ENCODE measurements around the gene HOXB3. TPM values are rescaled to one million over a fixed set of nuclear protein-coding genes. Genes with fewer than 3 reads are reported as not detected.
"Not testable (repeated sequence)": the region's sequence is repeated elsewhere in the genome, so short reads cannot be mapped to it uniquely, and the experiment has no call there.

HOXB3 gene
- total RNA-seq, 2 donors from 2014 or later = 16.0 to 23.6 TPM

DNA sequence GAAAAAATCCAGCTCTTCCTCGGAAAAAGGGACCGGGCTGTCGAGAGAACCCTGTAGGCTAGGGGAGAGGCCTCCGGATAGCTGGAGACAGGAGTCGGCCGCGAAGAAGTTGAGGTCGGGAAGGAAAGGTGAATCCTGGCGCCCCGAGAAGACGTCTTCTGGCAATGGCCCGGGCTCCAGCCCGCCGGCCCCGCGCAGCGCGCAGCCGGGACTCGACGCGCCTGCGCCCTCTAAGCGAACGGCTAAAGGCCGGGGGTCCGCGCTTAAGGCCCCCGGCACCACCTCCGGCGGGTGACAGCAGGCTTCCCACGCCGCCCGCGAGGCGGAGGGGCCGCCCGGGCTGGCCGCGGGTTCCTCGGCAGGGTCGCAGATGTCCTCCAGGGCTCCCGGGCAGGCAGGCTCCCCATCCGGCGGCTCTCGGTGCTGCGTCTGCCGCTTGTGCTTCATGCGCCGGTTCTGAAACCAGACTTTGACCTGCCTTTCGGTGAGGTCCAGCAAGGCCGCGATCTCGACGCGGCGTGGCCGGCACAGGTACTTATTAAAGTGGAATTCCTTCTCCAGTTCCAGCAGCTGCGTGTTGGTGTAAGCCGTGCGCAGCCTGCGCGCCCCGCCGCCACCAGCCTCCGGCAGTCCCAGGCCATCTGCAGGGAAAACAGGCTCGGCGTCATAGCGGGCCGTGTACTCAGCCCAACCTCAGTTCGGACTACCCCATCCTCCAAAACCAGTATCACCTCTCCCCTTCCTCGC lies 46.8 kb downstream of the HOXB3 start:
- intact Hi-C loops (cut with DNase I) = loop anchor here in 1 of 2 donors (5.0 kb wide), 1 partner anchor 51 kb away; no protein-coding TSS in a partner anchor
- no peak for DNase-seq (ENCODE audit: low spot score)

DNA sequence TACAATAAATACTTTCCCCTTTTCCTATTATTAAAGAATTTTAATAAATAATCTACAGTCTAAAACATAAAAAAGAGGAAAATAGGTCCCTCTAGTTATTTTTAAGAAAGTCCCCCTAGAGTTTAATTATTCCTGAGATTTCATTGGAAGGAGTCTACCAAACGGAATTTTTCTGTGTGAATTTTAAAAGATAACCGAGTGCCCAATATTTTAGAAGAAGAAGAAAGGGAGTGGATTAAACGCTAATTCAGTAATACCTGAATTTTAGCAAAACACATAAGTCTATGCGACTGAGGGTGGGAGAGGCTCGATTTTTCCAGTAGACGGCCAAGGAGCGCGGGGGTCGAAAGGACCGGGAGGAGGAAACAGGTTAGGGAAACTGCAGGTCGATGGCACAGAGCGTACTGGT lies 47.3 kb downstream of the HOXB3 start:
- intact Hi-C loops (cut with DNase I) = loop anchor here in 1 of 2 donors (5.0 kb wide), 1 partner anchor 50 kb away; no protein-coding TSS in a partner anchor
- DNase-seq (ENCODE audit: low spot score) = no peak

DNA sequence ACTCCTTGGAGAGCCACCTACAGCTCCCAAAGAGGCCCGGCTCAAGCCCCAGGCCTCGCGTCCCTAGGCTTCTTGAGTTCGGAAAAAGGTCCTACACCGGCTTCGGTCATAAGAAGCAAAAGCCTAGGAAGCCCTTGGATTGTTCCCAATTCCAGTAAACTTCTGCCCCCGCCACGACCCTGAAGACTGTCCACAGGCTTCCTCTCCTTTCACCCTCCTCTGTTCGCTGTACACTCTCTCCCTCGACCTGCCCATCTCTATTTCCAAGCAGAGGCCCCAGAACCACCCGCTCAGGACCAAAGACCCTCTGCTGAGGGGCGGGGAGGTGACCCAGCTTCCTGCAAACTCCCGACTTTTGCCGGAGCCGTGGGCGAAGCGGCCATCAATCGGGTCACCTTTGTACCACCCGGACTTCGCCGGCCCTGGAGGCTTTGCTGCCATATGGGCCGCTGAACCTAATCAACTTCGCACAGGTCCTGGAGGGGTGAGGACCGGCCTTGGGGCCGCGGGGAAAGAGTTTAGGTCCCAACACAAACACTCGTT lies 47.9 kb downstream of the HOXB3 start:
- intact Hi-C loops (cut with DNase I) = loop anchor here in 1 of 2 donors (5.0 kb wide), 1 partner anchor 50 kb away; no protein-coding TSS in a partner anchor
- no peak for DNase-seq (ENCODE audit: low spot score)

DNA sequence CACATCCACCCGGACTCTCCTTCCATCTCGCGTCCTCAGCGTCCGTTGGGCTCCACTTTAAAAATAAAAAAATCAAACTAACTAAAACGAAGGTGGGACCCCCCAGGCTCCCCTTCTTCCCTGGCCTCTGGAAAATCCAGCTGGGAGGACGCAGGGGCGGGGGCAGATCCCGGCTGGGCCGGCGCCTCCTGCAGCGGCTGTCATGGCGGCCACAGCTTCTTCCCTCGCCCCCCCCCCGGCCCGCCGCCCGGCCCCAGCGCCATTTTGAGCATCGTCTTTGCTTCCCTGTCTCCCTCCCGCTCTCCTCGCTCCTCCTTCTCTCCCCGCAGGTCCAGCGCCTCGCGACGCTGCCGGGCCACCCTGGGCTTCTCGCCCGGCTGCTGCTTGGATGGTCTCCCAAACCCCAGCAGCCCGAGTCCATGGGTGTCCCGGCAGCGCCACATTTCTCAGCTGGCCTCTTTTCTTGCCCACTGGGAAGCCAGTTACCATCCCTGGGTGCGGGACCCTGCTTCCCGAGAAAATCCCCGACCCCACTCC lies 48.4 kb downstream of the HOXB3 start:
- DNase-seq (ENCODE audit: low spot score) = peak; percentile 93
- intact Hi-C loops (cut with DNase I) = loop anchor here in 1 of 2 donors (5.0 kb wide), 1 partner anchor 49 kb away; no protein-coding TSS in a partner anchor

DNA sequence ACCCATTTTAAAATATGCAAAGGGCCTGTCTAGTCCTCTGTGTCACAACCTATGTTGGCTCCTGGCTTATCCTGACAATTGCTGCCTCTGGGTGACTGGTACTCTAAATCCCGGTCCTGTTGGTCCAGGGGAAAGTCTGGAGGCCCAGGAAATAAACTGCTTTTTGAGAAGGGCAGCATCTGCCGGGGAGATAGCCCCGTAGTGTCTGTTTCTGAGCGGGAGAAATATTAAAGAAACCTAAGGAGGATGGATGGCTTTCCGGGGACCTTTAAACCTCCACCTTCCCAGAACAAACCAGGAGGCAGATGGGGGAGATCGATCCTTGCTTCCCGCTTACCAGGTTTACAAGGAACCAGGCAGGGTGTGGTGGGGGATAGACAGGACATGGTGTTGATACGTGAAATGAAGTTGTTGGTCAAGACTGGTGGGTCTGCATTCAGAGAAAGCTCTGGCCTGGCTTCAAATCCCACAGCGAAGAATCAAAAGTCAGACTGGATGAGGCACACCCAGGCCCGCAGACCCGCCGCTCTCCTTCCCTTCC lies 48.9 kb downstream of the HOXB3 start:
- no peak for DNase-seq (ENCODE audit: low spot score)
- intact Hi-C loops (cut with DNase I) = loop anchor here in 1 of 2 donors (5.0 kb wide), 1 partner anchor 49 kb away; no protein-coding TSS in a partner anchor

DNA sequence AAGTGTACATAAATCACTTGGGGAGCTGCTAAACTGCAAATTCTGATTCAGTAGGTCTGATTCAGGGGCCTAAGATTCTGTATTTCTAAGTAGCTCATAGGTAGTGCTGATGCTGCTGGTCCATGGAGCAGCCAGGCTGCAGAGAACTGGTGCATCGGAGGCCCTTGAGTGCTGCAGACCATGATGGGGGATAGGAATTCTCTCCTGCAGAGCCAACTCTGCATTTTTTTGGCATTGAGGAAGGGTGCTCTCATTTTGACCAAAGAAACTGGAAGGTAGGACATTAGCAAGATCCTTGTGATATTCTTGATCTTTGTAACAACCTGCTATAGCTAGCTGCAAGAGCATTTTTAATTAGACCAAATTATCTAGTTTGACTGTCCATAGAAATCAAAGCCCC lies 49.8 kb downstream of the HOXB3 start:
- intact Hi-C loops (cut with DNase I) = loop anchor here in 1 of 2 donors (5.0 kb wide), 1 partner anchor 48 kb away; no protein-coding TSS in a partner anchor
- no peak for DNase-seq (ENCODE audit: low spot score)

DNA sequence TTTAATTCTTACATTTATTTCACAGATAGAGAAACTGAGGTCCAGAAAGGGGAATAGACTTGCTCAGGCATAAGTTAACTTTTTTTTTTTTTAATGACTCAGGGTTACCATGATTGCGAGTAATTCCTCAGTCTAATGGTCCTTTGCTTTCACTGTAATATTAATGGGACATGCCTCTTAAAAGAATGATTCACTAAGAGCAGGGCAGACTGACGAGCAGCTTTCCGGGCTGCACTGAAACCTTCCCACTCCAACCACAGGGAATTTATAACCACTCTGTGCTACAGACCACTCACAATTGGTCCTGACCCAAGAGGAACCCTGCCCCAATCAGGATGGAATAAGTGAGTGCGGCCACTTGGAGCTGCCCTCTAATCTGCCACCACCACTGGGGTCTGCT lies 50.9 kb downstream of the HOXB3 start:
- no peak for DNase-seq (ENCODE audit: low spot score)
- intact Hi-C loops (cut with DNase I) = loop anchor here in 1 of 2 donors (5.0 kb wide), 1 partner anchor 37 kb away; no protein-coding TSS in a partner anchor

DNA sequence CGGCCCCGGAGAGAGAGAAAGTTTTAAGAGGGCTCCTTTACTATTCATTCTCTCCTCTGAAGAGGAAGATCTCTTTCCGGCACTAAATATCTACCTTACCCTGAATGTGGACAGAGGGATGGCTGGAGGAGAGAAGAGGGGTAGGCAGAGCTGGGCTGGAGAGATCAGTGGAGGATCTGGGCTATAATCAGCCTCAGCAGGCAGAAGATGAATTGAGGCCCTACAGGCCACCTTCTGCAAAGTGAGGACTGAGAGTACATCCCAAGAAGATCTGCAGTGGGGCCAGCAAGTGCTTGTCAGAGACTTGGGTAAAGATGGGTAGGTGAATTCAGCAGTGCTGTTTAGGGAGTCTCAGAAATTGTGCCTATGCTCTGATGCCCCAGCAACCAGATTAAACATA lies 52.7 kb downstream of the HOXB3 start:
- DNase-seq (ENCODE audit: low spot score) = no peak
- intact Hi-C loops (cut with DNase I) = loop anchor here in 1 of 2 donors (5.0 kb wide), 1 partner anchor 35 kb away; no protein-coding TSS in a partner anchor

DNA sequence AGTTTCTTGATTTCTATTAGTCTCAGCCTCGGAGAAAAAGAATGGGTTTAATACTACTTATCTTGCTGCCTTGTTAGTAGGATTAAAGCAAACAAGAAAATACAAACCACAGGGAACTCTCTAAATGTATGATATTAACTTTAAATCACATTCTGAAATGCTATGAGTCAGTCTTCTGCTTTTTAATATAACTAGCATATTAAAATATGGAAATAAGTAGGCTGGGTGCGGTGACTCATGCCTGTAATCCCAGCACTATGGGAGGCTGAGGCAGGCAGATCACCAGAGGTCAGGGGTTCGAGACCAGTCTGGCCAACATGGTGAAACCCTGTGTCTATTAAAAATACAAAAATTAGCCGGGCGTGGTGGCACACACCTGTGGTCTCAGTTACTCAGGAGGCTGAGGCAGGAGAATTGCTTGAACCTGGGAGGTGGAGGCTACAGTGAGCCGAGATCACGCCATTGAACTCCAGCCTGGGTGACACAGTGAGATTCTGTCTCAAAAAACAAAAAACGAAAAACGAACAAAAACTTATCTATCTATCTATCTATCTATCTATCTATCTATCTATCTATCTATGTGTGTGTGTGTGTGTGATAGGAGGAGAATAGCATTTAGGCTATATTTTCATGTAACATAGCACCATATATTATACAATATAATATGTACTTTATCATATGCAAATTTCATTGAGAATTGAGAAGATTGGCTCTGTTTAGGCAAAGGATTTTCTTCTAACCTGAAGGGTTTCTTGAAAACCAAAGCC lies 54.1 kb downstream of the HOXB3 start:
- not testable (repeated sequence) for DNase-seq (ENCODE audit: low spot score)
- intact Hi-C loops (cut with DNase I) = loop anchor here in 1 of 2 donors (5.0 kb wide), 1 partner anchor 34 kb away; no protein-coding TSS in a partner anchor

DNA sequence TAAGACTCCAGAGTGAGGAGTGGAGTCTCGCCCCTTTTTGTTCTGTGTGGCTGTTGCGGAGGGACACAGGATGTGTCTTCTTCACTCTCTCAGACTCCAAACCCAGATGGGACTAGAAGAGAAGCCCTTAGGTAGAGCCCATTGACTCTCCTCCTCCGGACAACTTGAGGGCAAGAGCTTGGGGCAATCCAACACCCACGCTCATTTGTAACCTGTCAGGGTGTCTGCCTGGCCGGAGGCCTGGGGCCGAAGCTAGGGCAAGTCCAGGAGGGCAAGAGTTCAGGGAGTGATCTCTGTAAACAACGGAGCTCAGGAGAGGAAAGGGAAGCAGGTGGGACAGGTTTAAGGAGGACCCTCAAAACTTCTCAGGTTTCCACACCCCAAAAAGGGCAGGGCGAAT lies 57.8 kb downstream of the HOXB3 start:
- DNase-seq (ENCODE audit: low spot score) = no peak
- intact Hi-C loops (cut with DNase I) = no loop called here

DNA sequence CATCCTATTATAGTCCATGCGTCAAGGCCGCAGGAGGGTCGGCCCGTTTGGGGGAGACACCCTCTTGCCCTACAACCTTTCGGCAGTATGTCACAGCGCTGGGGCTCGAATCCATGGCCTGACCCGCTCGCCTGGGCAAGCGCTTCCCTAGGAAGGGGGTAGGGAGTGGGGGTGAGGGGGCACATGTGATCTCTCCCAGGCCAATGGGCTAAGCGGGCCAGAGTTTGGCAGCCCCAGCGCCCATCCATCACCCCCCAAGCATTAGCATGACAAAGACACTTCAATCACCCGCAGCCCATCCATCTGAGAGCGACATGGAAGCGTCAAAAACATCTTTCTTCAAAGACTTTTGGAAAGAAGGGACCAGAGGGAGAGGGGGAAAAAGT lies 59.2 kb downstream of the HOXB3 start, which contains the start of gene HOXB1:
Gene HOXB1, minus strand, starts transcription at position 125 of the 386 bp plus-strand sequence. Its CDS starts 107 bp downstream, at position 18.
- DNase-seq (ENCODE audit: low spot score) = no peak
- intact Hi-C loops (cut with DNase I) = no loop called here

DNA sequence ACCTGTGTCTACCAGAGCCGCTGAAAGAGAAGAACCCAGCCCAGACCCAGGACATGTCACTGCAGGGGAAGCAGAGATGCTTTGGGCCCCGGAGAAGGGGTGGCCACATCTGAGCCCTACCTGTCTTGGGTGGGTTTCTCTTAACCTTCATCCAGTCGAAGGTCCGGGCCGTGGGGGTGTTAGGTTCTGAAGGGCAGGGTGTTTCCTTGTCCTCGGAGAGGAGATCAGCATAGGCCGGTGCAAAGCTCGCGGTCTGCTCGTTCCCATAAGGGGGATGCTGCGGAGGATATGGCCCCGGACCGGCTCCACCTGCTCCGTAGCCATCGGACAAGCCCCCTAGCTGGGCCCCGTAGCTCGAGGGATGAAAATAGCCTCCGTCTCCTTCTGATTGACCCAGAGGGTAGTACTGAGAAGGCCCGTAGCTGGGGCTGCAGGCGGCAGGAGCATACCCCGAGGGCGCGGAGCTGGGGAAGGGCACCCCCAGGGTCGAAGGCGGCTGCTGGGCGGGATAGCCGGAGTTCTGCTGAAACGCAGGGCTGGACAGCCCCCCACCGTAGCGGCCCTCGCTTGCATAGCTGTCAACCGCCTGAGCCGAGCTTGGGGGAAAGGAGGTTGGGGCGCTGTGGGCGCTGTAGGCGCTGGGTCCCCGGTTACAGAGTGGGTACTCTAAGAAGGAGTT lies 59.7 kb downstream of the HOXB3 start:
- intact Hi-C loops (cut with DNase I) = no loop called here
- no peak for DNase-seq (ENCODE audit: low spot score)

DNA sequence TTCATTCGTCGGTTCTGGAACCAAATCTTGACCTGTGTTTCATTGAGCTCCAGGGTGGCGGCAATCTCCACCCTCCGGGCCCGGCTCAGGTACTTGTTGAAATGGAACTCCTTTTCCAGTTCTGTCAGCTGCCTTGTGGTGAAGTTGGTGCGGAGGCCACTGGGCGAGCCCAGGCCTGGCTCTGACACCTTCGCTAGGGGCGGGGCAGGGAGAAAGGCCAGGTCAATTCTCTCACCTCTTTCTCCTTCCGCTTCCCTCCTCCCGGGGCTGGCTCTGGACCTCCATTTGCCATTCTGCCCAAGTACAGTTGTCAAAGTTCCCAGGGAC lies 60.4 kb downstream of the HOXB3 start:
- intact Hi-C loops (cut with DNase I) = no loop called here

DNA sequence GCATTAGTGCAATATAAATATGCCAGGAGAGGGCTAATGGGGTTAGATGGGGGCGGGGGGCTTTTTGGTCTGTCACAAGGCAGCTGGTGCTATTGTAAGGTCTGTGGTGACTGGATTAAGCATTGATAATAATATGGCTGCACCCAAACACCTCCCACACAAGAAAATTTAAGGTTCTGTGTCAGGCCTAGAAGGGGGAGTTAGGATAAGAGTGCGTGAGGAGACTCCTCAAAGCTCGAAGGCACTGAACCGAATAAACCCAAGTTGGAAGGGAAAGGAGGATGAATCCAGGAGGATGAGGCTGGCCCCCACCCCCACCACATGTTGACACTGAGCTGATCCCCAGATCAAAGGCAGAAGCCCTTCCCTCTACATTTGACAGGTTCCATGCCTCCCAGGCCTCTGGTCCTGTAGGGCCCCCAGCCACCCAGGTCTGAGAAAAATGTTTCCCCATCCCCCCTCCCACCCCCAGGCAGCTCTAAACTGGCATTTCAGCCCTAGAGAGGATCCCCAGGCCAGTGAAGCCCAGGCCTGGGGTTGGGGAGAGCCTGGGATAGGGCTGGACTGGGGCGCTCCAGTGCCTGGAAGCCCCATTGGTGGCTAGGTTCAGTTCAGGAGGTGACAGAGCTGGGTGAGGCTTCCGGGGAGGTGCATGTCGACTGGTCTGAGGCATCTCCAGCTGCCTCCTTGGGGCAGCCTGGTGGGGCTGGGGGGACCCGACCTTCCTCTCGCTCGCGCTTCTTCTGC lies 60.9 kb downstream of the HOXB3 start:
- no peak for DNase-seq (ENCODE audit: low spot score)

More for the DNA sequence above, 60.4 kb downstream of the HOXB3 start:
- no peak for DNase-seq (ENCODE audit: low spot score)

DNA sequence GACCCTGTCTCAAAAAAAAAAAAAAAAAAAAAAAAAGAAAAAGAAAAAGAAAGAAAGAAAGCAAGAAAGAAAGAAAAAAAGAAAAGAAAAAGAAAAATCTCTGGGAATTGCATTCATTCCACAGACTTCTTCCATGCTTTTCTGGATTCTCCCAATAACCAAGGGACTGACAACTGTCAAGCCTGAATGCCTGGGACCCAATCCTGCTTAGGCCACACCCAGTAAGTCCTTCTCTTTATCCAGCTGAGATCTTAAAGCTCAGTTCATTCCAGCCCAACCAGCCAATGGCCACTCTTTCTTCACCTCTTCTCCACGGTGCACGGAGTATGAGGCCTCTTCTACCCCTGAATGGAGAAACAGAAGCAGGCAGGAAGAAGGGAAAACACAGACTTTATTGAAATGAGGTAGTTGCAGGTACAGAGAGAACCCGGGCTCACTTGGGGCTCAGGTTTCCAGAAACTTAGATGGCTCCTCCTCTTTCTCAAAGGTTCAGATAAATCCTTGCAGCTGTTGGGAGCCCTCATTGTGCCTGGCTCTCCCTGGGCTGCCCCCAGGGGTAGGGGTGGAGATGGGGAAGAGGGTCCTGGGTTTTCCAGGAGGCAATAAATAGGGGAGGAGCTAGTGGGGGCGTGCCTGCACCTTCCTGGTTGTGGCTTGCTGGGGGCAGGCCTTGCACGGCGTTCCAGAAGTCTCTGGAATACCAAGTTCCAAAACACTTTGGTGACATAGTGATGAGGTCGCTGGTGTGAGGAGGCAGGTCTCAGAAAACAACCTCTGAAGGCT lies 61.7 kb downstream of the HOXB3 start:
- DNase-seq (ENCODE audit: low spot score) = no peak
- intact Hi-C loops (cut with DNase I) = no loop called here

More for the DNA sequence above, 60.9 kb downstream of the HOXB3 start:
- intact Hi-C loops (cut with DNase I) = no loop called here

DNA sequence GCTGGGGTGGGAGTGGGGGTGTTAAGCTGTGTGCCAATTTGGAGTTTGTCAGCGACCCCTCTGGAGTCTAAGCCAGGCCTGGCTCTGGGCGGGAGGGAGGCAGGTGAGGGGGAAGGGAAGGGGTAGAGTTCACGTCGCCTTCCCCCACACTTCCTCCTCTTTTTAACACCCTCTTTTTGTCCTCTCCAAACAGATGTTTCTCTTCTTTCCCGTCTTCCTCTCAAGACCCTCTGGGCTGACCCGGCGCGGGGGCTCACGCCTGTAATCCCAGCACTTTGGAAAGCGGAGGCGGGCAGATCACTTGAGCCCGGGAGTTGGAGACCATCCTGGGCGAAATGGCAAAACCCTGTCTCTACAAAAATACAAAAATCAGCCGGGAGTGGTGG lies 62.5 kb downstream of the HOXB3 start:
- no peak for DNase-seq (ENCODE audit: low spot score)
- intact Hi-C loops (cut with DNase I) = no loop called here
